ENCODE results near the gene GNG4. TPM values are rescaled to one million over a fixed set of nuclear protein-coding genes. Genes with fewer than 3 reads are reported as not detected.
A peak's percentile ranks its signal among the peaks of the same experiment; 100 is the strongest.

GNG4 gene
- total and polyA plus RNA-seq, 10 of the 15 experiments (the other 5 are each of a cell fraction or from before 2014, with no cell fraction given), result 0.03 to 0.15 (median 0.15) TPM; not detected in 7

DNA sequence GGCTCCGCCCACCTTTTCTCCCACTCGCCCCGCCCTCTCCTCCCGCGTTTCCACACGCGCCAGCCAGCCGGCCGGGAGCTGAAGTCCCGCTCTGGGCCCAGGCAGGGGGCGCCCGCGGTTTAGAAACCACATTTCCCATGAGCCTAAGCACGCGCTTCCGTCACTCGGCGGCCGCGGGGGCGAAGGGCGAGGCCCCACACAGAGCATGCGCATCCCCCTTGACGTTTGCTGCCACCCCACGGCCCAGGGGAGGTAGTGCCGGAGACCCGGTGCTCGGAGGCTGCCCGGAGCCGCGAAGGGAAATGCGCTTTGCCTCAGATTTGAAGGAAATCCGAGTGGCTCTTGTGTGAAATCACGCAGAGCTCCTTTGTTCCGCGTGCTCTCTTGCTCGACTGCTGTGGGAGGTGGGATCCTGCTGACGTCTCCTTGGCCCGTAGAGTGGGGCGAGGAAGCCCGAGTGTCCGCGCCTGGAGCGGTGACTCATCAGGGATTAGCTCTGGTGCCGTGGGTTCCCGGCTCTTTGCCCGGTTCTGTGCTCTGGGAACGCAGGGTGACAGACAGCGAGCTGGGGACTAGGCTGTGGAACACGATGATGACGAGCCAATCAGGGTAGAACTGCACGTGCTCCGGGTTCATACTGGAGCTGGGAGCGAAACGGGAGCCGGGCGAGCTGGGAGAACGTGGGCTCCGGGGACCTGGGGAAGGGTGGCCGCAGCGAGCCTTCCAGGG is 144.9 kb downstream of the GNG4 start:
- intact Hi-C loops (cut with micrococcal nuclease; ENCODE audit: unreplicated experiment), result loop anchor here (2.0 to 10.0 kb wide), 4 partner anchors 177 to 450 kb away; partner anchors contain the start of genes ARID4B and GGPS1
- no peaks in the 10 kb centered on the region for H3K27me3 ChIP-seq (replicated peaks in 1 of 2; ENCODE audit: control insufficient read depth in 2 of 2, insufficient read depth in 2 of 2, low read length in 1 of 2)
- DNase-seq (ENCODE audit: low read depth, low spot score), result peak; percentile 96
- H3K4me1 ChIP-seq (ENCODE audit: control insufficient read depth, insufficient read depth, low read length), result peaks cover 6% of the 10 kb centered on the region
- no peaks in the 10 kb centered on the region for H4K20me1 ChIP-seq (ENCODE audit: control insufficient read depth, insufficient read depth)
- ChIA-PET RAD21 (ENCODE audit: unreplicated experiment) (interaction anchor here (1.0 to 3.1 kb wide), 14 partner anchors 9 to 467 kb away, joined by 3 to 20 read pairs (median 6); no protein-coding TSS in a partner anchor), POLR2A (interaction anchor here (0.5 to 1.9 kb wide), 9 partner anchors 10 to 572 kb away, joined by 3 to 13 read pairs (median 4); no protein-coding TSS in a partner anchor), CTCF (interaction anchor here (0.6 to 3.3 kb wide), 27 partner anchors 9 to 470 kb away, joined by 3 to 23 read pairs (median 4); partner anchors contain the start of gene RBM34), SMC1A (ENCODE audit: uncharacterized antibody, unreplicated experiment) (interaction anchor here (1.0 to 2.6 kb wide), 10 partner anchors 9 to 1004 kb away, joined by 3 to 7 read pairs (median 6); no protein-coding TSS in a partner anchor)
- FAIRE-seq, result peak; percentile 86
- WGBS (ENCODE audit: insufficient coverage, insufficient replicate concordance, low lambda C conversion rate, missing lambda C conversion rate), result under 1% methylated on average over 51 of the region's 61 CpGs
- H3K27ac ChIP-seq (ENCODE audit: control insufficient read depth, insufficient read depth), result peak overlapping the region; percentile 95
- H3K9me3 ChIP-seq (replicated peaks; ENCODE audit: control insufficient read depth, insufficient read depth, low read length), result no peaks in the 10 kb centered on the region
- H3K4me2 ChIP-seq (ENCODE audit: control insufficient read depth, insufficient read depth), result peak overlapping the region; percentile 84
- peak overlapping the region; percentile 92 for H3K4me3 ChIP-seq
- H2AFZ ChIP-seq (ENCODE audit: control insufficient read depth, low read depth, low read length), result peak overlapping the region; percentile 97
- peak overlapping the region; percentile 91 for H3K9ac ChIP-seq (ENCODE audit: control insufficient read depth, insufficient read depth, low read length)
- peak; percentile 86 for ATAC-seq
- BruUV-seq (replicated peaks), result TSS peak; percentile 99
- peaks cover 19% of the 10 kb centered on the region for H3K79me2 ChIP-seq (ENCODE audit: control insufficient read depth, insufficient read depth, low read length)
- in situ Hi-C loops (cut with MboI), result no loop called here
- H3K36me3 ChIP-seq (ENCODE audit: control insufficient read depth in 2 of 2, insufficient read depth in 2 of 2, low read length in 1 of 2), result no peaks in the 10 kb centered on the region
- TF ChIP-seq YY1 (IDR thresholded peaks at IDR 0.05; ENCODE audit: low read depth, low read length) (peak; percentile 73; the same call in 1 of the 2 replicates), MYC (IDR thresholded peaks at IDR 0.05; ENCODE audit: insufficient read depth, insufficient read length, insufficient replicate concordance, low read length, severe bottlenecking) (peak; percentile 26), SMAD5 (IDR thresholded peaks at IDR 0.05; ENCODE audit: low read depth) (no peak; the same call in 1 of the 2 replicates), ZNF384 (IDR thresholded peaks at IDR 0.05; ENCODE audit: borderline replicate concordance, low read depth, low read length) (no peak), SREBF2 (IDR thresholded peaks at IDR 0.05; ENCODE audit: low read length) (no peak), POU2F2 (IDR thresholded peaks at IDR 0.05; ENCODE audit: borderline replicate concordance, low read depth, low read length) (no peak; the same call in 1 of the 3 replicates), EED (IDR thresholded peaks at IDR 0.05; ENCODE audit: low read depth) (peak; percentile 88), NR2C1 (IDR thresholded peaks at IDR 0.05) (peak; percentile 93), ZNF207 (IDR thresholded peaks at IDR 0.05; ENCODE audit: borderline replicate concordance) (peak; percentile 44; the same call in 1 of the 2 replicates), RUNX3 (IDR thresholded peaks at IDR 0.05; ENCODE audit: low read length) (peak; percentile 91)
- TF ChIP-seq, protein P1, sequence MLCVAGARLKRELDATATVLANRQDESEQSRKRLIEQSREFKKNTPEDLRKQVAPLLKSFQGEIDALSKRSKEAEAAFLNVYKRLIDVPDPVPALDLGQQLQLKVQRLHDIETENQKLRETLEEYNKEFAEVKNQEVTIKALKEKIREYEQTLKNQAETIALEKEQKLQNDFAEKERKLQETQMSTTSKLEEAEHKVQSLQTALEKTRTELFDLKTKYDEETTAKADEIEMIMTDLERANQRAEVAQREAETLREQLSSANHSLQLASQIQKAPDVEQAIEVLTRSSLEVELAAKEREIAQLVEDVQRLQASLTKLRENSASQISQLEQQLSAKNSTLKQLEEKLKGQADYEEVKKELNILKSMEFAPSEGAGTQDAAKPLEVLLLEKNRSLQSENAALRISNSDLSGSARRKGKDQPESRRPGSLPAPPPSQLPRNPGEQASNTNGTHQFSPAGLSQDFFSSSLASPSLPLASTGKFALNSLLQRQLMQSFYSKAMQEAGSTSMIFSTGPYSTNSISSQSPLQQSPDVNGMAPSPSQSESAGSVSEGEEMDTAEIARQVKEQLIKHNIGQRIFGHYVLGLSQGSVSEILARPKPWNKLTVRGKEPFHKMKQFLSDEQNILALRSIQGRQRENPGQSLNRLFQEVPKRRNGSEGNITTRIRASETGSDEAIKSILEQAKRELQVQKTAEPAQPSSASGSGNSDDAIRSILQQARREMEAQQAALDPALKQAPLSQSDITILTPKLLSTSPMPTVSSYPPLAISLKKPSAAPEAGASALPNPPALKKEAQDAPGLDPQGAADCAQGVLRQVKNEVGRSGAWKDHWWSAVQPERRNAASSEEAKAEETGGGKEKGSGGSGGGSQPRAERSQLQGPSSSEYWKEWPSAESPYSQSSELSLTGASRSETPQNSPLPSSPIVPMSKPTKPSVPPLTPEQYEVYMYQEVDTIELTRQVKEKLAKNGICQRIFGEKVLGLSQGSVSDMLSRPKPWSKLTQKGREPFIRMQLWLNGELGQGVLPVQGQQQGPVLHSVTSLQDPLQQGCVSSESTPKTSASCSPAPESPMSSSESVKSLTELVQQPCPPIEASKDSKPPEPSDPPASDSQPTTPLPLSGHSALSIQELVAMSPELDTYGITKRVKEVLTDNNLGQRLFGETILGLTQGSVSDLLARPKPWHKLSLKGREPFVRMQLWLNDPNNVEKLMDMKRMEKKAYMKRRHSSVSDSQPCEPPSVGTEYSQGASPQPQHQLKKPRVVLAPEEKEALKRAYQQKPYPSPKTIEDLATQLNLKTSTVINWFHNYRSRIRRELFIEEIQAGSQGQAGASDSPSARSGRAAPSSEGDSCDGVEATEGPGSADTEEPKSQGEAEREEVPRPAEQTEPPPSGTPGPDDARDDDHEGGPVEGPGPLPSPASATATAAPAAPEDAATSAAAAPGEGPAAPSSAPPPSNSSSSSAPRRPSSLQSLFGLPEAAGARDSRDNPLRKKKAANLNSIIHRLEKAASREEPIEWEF (IDR thresholded peaks at IDR 0.05; ENCODE audit: insufficient replicate concordance, low read depth, low read length), result no peak
- TF ChIP-seq, protein P2, sequence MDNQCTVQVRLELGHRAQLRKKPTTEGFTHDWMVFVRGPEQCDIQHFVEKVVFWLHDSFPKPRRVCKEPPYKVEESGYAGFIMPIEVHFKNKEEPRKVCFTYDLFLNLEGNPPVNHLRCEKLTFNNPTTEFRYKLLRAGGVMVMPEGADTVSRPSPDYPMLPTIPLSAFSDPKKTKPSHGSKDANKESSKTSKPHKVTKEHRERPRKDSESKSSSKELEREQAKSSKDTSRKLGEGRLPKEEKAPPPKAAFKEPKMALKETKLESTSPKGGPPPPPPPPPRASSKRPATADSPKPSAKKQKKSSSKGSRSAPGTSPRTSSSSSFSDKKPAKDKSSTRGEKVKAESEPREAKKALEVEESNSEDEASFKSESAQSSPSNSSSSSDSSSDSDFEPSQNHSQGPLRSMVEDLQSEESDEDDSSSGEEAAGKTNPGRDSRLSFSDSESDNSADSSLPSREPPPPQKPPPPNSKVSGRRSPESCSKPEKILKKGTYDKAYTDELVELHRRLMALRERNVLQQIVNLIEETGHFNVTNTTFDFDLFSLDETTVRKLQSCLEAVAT (IDR thresholded peaks at IDR 0.05), result peak; percentile 74; the same call in 1 of the 2 replicates
- TF ChIP-seq, protein P3, sequence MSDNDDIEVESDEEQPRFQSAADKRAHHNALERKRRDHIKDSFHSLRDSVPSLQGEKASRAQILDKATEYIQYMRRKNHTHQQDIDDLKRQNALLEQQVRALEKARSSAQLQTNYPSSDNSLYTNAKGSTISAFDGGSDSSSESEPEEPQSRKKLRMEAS (IDR thresholded peaks at IDR 0.05; ENCODE audit: low read depth, low read length), result peak; percentile 51; the same call in 1 of the 2 replicates
- TF ChIP-seq, protein P4, sequence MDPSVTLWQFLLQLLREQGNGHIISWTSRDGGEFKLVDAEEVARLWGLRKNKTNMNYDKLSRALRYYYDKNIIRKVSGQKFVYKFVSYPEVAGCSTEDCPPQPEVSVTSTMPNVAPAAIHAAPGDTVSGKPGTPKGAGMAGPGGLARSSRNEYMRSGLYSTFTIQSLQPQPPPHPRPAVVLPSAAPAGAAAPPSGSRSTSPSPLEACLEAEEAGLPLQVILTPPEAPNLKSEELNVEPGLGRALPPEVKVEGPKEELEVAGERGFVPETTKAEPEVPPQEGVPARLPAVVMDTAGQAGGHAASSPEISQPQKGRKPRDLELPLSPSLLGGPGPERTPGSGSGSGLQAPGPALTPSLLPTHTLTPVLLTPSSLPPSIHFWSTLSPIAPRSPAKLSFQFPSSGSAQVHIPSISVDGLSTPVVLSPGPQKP (IDR thresholded peaks at IDR 0.05; ENCODE audit: low read depth, low read length), result 0 out of 2 replicates have a peak, but pooled peaks have one; percentile 56
